Activated T-helper 9 cell treated with anti-CD3 and anti-CD28 coated beads, Interleukin-2, amount 50 U/mL, for 16 hours (primary cell): Measurements from ENCODE around the gene FBLIM1.
"Not testable (repeated sequence)": the region's sequence is repeated elsewhere in the genome, so short reads cannot be mapped to it uniquely, and the experiment has no call there.

ENCODE experiments used
- DNase-seq: peaks from one replicate; pipeline ENCODE4 v3.0.0-alpha.2; 2020; ENCODE audit warnings: low read depth

FBLIM1 gene

DNA sequence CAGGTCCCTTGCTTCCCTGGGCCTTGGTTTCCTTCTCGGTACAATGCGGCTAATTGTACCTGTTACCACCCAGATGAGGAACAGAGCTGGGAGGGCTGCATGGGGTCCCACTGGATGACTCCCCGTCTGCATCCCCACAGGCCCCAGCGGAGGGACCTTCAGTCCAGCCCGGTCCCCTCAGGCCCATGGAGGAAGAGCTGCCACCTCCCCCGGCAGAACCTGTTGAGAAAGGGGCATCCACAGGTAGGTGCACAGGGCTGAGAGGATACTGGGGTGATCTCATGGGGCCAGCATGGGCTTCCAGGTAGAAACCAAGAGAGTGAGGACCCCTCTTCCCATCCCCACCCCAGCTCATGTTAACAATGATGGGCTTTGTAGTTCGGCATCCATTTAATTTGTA, 9.8 kb downstream of the FBLIM1 start:
- no peak for DNase-seq

DNA sequence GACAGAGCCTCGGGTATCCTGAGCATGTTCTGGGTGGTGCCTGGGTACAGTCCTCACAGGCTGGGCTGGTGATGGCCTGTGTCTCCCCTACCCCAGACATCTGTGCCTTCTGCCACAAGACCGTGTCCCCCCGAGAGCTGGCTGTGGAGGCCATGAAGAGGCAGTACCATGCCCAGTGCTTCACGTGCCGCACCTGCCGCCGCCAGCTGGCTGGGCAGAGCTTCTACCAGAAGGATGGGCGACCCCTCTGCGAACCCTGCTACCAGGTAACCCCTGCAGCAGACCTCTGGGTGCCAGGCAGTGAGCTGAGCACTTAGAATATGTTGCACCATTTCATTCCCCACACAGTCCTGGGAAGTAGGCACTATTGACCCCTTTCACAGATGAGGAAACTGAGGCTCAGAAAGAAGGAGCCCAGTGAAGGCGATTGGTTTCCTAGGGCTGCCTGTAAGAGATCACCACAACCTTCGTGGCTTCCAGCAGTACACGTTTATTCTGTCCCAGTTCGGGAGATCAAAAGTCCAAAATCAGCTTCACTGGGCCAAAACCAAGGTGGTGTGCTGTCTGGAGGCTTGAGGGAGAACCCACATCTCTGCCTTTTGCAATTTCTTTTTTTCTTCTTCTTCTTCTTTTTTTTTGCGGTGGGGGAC, 11.8 kb downstream of the FBLIM1 start:
- no peak for DNase-seq

DNA sequence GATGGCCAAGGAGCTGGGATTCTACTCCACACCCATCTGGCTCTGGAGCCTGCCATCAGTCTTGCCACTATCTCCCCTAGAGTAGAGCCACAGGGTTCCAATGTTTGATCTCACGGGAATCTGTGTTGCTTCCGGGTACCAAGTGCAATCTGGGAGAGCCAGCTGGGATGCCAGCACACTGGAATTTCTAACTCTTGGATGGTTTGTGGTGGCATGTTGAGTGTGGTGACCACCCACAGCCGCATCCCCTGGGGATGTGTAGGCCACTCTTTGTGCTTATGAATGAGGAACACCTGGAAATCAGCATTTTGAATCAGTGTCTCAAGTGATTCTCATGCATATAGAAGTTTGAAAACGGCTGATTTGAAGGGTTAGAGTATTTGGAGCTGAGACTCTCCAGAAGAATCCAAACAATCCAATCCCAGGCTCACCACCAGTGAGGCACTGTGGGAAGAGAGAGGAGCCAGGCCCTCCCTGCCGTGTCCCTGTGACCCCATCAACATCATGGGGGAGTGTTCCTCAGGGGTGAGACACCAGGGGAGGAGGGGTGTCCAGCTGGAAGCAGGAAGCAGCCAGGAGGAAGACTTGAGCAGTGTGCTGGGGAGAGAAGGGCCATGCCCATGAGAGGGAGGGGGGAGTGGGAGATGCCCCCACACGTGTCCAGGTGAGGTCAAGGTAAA, 13.4 kb downstream of the FBLIM1 start:
- DNase-seq, result no peak

DNA sequence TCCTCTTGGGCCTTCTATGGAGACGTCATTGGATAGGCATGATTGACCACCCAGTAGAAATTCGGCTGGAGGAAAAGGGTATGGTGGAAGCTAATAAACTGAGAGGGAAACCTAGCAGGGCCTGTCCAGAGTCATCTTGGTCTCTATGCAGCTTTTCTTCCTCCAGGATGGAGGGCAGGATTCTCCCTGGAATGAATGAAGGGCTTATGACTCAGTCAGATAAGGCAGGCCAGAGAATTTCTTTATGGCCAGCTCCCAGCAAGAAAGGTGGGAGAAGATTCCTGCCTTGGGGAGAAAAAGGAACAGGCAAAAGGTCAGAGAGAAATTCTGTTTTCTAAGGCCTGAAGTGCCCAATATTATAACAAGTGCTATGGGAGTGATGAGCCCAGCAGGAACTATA, 17.1 kb downstream of the FBLIM1 start:
- no peak for DNase-seq

DNA sequence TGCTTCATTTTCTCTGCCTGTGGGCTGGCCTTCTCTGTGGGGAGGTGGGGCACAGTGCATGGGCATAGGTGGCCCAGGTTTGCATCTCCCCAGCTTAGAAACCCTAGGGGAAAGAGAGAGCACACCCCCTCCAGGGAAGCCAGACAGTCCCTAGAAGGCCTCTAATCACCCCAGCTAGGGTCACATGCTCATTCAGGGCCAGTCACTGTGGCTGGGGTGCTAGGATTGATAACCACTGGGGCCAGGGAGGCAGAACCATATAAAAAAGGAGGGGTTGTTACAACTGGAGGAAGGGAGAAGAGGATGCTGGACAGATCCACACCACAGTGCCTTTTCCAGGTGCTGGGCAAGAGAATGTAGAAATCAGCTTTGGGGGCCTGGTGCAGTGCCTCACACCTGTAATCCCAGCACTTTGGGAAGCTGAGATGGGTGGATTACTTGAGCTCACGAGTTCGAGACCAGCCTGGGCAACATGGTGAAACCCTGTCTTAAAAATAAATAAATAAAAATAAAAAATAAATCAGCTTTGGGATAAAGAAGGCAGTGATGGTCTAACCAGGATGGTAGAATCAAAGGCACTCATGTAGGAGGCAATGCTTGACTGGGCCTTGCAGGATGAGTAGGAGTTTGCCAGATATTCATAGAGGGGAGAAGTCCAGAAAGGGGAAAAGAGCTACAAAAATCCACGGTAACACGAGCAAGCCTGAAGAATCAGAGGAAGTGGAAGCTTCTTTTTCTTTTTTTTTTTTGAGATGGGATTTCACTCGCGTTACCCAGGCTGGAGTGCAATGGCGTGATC, 19.5 kb downstream of the FBLIM1 start:
- DNase-seq, result no peak

DNA sequence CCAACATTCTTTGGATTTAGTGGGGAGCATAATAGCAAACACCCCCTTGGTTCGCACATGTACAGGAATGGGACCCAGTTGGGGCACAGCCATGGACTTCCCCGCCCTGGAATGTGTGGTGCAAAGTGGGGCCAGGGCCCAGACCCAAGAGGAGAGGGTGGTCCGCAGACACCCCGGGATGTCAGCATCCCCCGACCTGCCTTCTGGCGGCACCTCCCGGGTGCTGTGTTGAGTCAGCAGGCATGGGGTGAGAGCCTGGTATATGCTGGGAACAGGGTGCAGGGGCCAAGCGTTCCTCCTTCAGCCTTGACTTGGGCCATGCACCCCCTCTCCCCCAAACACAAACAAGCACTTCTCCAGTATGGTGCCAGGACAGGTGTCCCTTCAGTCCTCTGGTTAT, 27.1 kb downstream of the FBLIM1 start:
- DNase-seq, result no peak

DNA sequence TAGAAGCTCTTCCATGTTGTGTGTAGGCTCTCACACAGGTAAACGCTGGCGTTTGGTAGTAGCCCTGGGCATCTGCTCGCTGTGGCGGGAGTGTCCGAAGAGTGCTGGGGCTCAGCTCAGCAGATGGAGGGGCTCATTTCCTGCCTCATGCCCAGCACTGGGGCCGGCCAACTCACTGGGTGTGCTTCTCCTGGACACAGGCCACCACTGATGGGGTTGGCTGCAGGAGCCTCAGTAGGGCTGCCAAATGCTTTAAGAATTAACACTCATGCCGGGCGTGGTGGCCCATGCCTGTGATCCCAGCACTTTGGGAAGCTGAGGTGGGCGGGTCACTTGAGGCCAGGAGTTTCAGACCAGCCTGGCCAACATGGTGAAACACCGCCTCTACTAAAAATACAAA, 28.0 kb downstream of the FBLIM1 start:
- no peak for DNase-seq

DNA sequence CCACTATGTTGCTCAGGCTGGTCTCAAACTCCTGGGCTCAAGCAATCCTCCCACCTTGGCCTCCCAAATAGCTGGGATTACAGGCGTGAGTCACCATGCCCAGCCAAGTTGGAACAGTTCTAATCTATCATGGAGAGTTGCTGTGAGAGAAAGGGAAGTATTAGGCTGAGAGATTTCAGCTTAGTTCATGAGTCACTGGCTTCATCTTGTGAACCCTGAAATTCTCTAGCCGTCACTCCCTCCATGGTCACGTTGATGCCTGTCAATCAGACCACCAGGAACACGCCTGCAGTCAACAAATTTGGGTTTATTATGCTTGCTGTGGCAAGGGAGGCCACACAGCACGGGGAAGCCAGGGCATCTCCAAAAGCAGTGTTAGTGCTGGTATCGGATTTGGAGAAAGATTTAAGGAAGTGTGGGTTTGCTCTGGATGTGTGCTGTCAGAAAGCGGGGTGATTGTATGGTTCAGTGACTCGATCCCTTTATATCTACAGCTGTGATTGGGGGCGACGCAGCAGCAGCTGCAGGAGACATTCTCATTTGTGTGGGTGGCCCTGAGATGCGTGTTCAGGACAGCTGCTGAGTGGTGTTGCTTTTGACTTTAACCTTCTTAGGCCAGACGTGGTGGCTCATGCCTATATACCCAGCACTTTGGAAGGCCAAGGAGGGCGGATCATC, 30.2 kb downstream of the FBLIM1 start:
- DNase-seq, result no peak

DNA sequence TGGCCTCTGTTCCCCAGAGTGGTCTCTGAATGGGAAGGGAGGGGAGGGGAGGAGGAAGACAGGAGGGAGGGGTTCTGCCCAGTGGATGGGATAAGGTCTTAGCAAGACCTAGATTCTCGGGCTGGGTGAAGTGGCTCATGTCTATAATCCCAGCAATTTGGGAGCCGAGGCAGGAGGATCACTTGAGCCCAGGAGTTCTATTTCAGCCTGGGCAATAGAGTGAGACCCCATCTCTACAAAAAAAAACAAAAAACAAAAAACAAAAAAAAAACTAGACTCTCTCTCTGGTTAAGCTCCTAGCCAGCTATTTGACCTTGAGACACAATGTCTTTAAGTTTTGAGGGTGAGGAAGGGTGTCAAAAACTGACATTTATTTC, 37.5 kb downstream of the FBLIM1 start:
- no peak for DNase-seq

DNA sequence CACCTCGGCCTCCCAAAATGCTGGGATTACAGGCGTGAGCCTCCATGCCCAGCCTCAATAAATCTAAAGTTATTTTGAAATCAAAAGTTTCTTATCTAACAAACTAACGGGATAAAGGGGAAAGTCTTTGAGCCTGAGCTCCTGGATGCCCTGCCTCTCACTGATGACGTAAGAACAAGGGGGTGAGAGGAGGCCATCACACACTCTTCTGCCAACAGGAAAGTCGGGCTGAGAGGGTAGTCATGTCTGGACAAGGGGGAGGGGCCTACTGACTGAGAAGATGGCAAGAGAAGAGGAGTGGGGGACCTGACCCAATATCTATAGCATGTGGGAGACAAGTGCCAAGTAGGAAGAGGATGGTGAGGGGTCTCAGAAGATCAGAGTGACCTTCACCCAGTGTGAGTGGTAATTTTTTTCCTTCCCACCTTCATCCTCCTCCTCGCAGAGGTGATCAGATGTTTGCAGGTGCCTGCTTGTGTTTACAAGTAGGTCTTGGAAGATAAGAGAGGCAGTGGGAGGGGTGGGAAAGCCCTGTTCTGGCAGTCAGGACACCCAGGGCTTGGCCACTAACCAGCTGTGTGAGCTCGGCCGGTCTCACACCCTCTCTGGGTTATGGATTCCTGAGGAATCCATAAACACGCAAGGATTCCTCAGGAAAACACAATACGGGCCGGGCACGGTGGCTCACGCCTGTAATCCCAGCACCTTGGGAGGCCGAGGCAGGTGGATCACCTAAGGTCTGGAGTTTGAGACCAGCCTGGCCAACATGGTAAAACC, 39.2 kb downstream of the FBLIM1 start:
- no peak for DNase-seq

DNA sequence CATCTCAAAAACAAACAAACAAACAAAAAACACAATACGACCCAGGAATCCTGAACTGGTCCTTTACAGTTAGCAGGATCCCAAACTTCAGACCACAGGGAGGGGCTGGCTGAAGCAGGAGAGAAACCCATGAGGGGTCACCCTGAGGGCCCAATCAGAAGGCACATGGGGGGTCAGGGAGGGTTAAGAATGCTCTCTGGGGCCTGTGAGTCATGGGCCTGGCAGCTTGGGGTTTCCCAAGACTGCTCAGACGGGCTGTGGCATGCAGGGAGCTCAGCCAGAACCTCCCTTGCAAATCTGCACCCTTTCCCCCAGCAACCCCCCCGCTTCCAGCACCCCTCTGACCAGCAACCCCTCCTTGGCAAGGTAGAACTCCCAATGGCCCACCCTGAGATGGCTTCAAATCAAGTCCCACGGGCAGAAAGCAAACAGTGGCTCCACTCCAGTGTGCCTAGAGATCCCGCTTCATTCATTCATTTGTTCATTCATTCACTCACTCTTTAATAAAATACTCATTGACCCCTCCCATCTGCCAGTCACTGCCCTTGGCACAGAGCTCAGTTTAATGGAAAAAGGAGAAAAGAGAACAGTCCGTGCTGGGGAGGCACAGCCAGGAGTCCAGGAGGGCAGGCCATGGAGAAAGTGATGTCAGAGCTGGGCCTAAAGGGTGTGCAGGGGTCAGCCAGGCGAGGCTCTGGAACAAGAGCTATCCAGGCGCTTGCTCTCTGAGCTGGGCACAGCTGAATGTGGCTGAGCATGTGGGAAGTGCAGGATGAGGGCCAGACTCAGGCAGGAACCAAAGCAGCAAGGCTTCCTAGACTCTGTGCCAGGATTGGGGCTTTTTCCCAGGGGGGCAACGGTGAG, 40.6 kb downstream of the FBLIM1 start:
- DNase-seq, result no peak

DNA sequence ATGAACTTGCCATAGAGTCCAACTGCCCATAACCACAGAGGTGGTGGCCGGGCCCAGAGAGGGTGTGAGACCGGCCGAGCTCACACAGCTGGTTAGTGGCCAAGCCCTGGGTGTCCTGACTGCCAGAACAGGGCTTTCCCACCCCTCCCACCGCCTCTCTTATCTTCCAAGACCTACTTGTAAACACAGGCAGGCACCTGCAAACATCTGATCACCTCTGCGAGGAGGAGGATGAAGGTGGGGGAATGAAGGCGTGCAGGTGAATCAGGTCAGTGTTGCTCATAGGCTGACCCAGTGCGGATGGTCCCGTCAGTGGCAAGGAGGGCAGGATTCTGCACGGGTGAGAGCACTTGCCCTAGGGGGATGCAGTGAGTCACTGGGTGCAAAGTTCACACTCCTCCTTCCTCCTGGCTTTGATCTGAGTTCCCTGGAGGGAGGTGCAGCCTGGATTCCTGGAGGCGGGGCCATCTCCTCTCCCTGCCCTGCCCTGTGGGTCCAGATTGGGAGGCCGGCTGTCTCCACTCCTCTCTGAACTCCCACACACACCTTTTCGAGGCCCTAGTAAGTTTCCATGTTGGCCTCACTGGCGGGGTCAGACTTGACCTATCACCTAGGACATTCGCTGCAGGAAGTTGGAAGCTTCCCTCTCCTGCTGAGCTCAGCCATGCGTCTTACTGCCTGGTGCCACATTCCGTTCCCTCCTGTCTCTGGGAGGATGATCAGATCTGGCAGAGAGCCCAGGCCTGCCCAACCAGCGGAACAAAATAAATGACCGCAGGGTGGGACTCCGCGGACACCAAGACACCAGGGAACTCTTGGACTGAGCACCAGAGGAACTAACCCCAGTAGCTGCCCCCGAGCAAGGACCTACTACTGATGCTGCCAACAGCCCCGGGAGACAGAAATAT, 41.6 kb downstream of the FBLIM1 start:
- no peak for DNase-seq

DNA sequence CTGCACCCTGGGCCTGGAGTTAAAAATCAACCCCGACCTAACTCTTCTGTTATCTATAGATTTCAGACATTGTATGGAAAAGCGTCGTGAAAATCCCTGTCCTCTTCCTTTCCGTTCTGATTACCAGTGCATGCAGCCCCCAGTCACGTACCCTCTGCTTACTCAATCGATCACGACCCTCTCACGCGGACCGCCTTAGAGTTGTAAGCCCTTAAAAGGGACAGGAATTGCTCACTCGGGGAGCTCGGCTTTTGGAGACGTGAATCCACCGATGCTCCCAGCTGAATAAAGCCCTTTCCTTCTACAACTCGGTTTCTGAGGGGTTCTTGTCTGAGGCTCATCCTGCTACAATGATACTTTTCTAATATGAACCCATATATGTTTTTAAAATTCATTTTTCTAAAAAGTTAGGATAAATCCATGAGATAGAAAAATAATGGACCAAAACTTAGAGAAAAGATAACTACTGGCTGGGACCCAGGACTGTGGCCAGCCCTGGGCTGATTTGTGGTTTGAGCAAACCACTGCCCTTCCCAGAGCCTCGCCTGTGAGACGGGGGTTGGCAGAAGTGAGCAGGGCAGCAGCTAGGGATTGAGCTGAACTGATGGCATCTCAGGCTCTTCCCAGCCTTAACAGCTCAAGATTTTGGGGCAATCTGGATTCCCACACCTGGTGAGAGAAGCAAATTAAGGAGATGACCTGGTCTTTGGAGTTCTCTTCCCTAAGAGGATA, 43.8 kb downstream of the FBLIM1 start:
- no peak for DNase-seq

DNA sequence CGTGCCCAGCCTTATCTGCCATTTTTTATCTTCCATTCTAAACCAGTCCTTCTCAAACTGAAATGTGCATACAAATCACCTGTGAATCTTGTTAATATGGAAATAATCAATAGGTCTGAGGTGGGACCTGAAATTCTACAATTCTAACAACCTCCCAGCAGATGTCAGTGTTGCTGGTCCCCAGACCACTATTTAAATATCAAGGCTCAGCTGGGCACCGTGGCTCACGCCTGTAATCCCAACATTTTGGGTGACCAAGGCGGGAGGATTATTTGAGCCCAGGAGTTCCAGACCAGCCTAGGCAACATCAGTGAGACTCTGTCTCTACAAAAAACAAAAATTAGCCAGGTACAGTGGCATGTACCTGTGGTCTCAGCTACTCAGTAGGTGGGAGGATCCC, 44.8 kb downstream of the FBLIM1 start:
- no peak for DNase-seq

DNA sequence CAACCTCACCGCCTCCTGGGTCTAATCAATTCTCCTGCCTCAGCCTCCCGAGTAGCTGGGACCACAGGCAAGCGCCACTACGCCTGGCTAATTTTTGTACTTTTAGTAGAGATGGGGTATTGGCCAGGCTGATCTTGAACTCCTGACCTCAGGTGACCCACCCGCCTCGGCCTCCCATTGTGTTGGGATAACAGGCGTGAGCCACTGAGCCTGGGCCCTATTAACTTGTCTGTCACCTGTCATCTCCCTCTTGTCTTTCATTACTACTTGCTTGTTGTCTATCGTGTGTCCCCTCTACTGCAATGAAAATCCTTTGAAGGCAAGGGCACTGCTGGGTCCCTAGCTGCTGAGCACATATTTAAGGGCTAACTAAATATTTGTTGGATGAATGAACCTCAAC, 45.5 kb downstream of the FBLIM1 start:
- DNase-seq, result no peak

DNA sequence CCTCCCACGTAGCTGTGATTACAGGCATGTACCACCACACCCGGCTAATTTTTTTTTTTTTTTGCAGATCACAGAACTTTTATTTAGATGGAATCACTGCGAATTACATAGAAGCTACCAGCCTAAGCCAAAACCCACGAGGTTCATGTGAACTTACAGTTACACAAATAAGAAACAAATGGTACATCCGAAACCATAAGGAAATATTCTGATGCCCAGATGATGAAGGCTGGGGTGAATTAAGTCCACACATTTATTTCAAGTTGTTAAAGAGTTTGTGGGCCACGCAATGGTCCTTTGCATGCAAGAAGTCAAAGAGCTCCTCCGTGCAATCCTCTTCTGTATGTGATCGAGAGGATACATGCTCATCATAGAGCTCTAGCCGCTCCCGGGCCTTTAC, 48.5 kb downstream of the FBLIM1 start:
- no peak for DNase-seq

DNA sequence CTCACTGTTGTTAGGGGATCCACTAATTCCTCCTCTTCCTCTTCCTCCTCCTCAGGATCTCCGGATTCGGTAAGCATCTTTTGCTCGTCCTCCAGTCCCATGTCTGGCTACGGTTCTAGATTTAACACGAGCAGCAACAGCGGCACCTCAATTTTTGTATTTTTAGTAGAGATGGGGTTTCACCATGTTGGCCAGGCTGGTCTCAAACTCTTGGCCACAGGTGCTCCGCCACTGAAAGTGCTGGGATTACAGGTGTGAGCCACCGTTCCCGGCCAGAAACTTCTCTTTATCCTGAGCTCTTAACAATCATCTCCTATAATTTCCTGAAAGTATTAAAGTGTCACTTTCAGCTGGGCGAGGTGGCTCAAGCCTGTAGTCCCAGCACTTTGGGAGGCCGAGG, 49.0 kb downstream of the FBLIM1 start, which contains the start of gene UQCRHL:
Gene UQCRHL, minus strand, starts transcription at position 101 of the 400 bp plus-strand sequence. Its CDS starts 0 bp downstream, at position 101.
- not testable (repeated sequence) for DNase-seq

DNA sequence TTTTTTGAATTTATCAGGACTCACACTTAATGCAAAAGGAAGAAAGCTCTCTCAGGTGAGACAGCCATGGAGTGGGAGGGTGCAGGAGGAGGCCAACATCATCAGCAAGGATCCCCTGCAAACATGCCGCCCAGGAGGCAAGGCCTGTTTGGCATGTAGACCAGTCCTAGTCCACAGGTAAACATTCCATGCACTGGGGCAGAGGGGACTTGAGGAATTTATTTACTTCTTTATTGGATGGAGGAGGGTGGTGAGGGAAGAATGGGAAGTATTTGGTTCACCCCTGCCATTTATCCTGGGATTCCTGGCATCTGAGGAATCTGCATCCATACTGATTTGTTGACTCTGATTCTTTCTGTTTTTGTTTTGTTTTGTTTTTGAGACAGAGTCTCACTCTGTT, 50.4 kb downstream of the FBLIM1 start:
- DNase-seq, result no peak

DNA sequence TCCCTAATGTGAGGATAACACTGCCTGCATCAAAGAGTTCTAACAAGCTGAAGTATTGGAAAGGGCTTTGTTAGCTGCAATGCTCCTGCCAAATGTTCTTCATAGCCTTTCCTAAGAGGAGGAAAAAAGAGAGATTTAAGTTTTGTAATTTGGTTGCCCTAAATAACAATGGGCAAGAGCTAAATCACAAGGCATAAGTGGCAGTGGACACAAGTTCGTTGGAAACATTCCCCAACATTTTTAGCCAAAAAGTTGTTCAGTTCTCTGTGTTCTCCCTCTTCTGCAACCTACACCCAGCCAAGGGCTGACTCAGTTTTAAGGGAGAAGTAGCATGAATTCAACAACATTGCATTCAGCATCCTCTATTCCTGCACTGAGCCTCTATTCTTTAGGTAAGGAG, 51.5 kb downstream of the FBLIM1 start:
- no peak for DNase-seq
